HG03469 (cell line): ENCODE results near the gene F9.

Experiments
- ATAC-seq: cut with Tn5 transposase; IDR thresholded peaks from one replicate; pipeline ENCODE4 v1.9.1; 2021; ENCODE audit warnings: mild to moderate bottlenecking, moderate library complexity, moderate number of reproducible peaks; ENCODE audit not compliant: unreplicated experiment

F9 gene

DNA sequence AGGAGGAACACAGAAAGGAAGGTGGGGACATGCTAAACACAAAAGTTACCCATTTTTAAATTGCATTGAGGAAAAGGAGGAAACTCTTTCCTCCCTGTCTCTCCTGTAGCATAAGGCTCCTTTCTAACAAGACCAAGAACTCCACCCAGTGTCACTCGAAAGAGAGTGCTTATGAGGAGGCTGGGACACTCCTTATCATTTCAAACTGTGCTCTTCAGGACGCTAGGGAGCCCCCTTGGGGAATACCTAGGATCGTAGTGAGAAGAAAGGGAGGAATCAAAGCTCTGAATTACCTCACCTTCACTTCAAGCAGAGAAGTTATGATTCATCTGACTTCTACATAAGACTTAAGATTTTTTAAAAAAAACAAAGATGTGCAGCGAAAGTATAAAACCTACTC lies 65.5 kb downstream of the F9 start:
- ATAC-seq = no peak

- no peak for ATAC-seq
These were observed 69.6 kb downstream of the F9 start for GRCh38 chrX:139600105-139600504.
